Left lung (tissue), 10 donors: ENCODE results near the gene ZCWPW2. TPM values are rescaled to one million over a fixed set of nuclear protein-coding genes. Genes with fewer than 3 reads are reported as not detected.

Source experiments
- ATAC-seq: fragments of 200-7000 bp; cut with Tn5 transposase; one replicate; pipeline ENCODE4 v1.9.1; 2020; ENCODE audit warnings: moderate library complexity
- DNase-seq, 4 donors: peaks; one replicate each; pipeline ENCODE4 v3.0.0-alpha.2; 2013 to 2020
- H3K27ac ChIP-seq, 2 donors: fragments of 200-600 bp; sonication (generic) in 1 of 2; one replicate each; pipeline versions ENCODE4 v1.5.0 to v1.8.0; 2020 to 2021
- H3K27me3 ChIP-seq, 2 donors: fragments of 200-600 bp; sonication (generic) in 1 of 2; one replicate each; pipeline versions ENCODE4 v1.5.0 to v1.8.0; 2020 to 2021
- H3K36me3 ChIP-seq, 2 donors: fragments of 200-600 bp; sonication (generic) in 1 of 2; one replicate each; pipeline versions ENCODE4 v1.5.0 to v1.8.0; 2020 to 2021
- H3K4me1 ChIP-seq, 2 donors: fragments of 200-600 bp; one replicate each; pipeline ENCODE4 v1.8.0; 2021
- H3K4me3 ChIP-seq, 2 donors: fragments of 200-600 bp; sonication (generic) in 1 of 2; one replicate each; pipeline versions ENCODE4 v1.5.0 to v1.8.0; 2020 to 2021; ENCODE audit warnings: mild to moderate bottlenecking in 1 of 2
- H3K9me3 ChIP-seq, 2 donors: fragments of 200-600 bp; sonication (generic) in 1 of 2; one replicate each; pipeline versions ENCODE4 v1.5.0 to v1.8.0; 2020 to 2021
- intact Hi-C, 2 donors: fragments of 100-400 bp; cut with DNase I; formaldehyde crosslinking; loops; one replicate each; pipeline versions ENCODE4 v1.11.2 to v1.14.2; 2022
- polyA plus RNA-seq, 6 donors: library from polyadenylated mRNA; unstranded; fragments of 120-200 nt; gene quantifications; one replicate each; pipeline ENCODE4 v1.2.1, GENCODE V29; 2013; ENCODE audit not compliant: insufficient read length in 6 of 6
- total RNA-seq, 2 donors: library from RNA; stranded (reverse); fragmentation: NEBNext Ultra II Directional; extraction: Animal tissue kit (Norgen Biotek cat#: 25700); gene quantifications; one replicate each; pipeline ENCODE4 v1.2.1, GENCODE V29; 2021
- TF ChIP-seq, protein P1 (sequence below), 2 donors: fragments of 200-600 bp; sonication (generic) in 1 of 2; IDR thresholded peaks; one replicate each; pipeline versions ENCODE4 v1.5.0 to v1.8.0; 2021; ENCODE audit warnings: antibody characterized with exemption in 2 of 2
- donor health status: DM: no; HTN: yes; CAD: no.
- donor health status: DM: no; HTN: no; CAD: no.

ZCWPW2 gene
- total and polyA plus RNA-seq, 8 donors, result 0.84 to 3.4 (median 2.3) TPM

DNA sequence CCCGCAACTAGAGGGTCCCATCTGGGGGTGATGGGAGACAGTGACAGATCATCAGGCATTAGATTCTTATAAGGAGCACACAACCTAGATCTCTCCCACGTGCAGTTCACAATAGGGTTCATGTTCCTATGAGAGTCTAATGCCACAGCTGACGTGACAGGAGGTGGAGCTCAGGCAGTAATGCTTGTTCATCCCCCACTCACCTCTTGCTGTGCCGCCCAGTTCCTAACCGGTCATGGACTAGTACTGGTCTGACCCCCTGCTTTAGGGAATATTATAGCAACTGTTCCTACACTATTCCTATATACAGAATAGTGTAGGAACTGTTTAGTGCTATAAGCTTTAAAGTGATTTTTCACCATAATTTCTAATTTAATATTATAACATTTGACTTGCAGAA is 128.2 kb downstream of the ZCWPW2 start:
- ATAC-seq (no peak), DNase-seq (no peak)
- TF ChIP-seq, protein P1, sequence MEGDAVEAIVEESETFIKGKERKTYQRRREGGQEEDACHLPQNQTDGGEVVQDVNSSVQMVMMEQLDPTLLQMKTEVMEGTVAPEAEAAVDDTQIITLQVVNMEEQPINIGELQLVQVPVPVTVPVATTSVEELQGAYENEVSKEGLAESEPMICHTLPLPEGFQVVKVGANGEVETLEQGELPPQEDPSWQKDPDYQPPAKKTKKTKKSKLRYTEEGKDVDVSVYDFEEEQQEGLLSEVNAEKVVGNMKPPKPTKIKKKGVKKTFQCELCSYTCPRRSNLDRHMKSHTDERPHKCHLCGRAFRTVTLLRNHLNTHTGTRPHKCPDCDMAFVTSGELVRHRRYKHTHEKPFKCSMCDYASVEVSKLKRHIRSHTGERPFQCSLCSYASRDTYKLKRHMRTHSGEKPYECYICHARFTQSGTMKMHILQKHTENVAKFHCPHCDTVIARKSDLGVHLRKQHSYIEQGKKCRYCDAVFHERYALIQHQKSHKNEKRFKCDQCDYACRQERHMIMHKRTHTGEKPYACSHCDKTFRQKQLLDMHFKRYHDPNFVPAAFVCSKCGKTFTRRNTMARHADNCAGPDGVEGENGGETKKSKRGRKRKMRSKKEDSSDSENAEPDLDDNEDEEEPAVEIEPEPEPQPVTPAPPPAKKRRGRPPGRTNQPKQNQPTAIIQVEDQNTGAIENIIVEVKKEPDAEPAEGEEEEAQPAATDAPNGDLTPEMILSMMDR (IDR thresholded peaks at IDR 0.05), result no peak
- H3K4me3 ChIP-seq, result no peak overlapping the region
- H3K4me1 ChIP-seq, result no peaks in the 10 kb centered on the region
- intact Hi-C loops, result no loop called here
- no peak overlapping the region for H3K27ac ChIP-seq
- no peaks in the 10 kb centered on the region for H3K9me3 ChIP-seq
- no peaks in the 10 kb centered on the region for H3K36me3 ChIP-seq
- H3K27me3 ChIP-seq, result no peaks in the 10 kb centered on the region

DNA sequence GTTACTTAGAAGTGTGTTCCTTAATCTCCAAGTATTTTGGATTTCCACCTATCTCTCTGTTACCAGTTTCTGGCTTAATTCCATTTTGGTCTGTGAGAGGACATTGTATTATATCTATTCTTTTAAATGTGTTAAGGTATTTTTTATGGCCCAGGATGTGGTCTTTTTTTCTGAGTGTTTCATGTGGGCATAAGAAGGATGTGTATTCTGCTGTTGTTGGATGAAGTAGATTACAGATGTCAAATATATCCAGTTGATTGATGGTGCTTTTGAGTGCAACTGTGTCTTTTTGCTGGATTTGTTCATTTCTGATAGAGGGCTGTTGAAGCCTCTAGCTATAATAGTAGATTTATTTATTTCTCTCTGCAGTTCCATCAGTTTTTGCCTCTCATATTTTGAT is 136.6 kb downstream of the ZCWPW2 start:
- Histone ChIP-seq H3K36me3 (no peaks in the 10 kb centered on the region), H3K27me3 (no peaks in the 10 kb centered on the region), H3K27ac (no peak overlapping the region), H3K4me1 (no peaks in the 10 kb centered on the region), H3K9me3 (peaks cover 0 to 22% of the 10 kb centered on the region in 2 donors), H3K4me3 (no peak overlapping the region)
- TF ChIP-seq, protein P1 (IDR thresholded peaks at IDR 0.05), result no peak
- ATAC-seq, result no peak
- intact Hi-C loops, result no loop called here
- no peak for DNase-seq

DNA sequence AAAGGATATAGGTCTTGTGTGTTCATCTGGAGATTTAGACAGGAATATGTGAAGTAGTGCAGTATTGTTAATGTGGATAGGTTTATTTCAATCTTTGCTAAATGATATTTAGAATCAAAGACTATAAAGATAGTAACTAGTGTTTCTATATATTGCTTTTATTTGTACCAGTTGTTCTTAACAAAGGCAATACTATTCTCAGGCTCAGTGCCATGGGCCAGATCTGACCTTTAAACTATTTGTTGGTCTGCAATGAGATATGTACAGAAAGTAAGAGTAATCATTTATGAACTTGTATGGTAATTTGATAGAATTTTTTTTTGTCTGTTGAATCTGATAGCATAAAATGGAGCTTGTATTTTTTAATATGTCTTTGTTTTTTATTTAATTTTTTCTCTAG is 146.8 kb downstream of the ZCWPW2 start:
- intact Hi-C loops, result no loop called here
- DNase-seq (no peak), ATAC-seq (no peak)
- H3K4me3 ChIP-seq, result no peak overlapping the region
- no peak overlapping the region for H3K27ac ChIP-seq
- H3K36me3 ChIP-seq, result no peaks in the 10 kb centered on the region
- H3K4me1 ChIP-seq, result no peaks in the 10 kb centered on the region
- H3K27me3 ChIP-seq, result no peaks in the 10 kb centered on the region
- TF ChIP-seq, protein P1 (IDR thresholded peaks at IDR 0.05), result no peak
- no peaks in the 10 kb centered on the region for H3K9me3 ChIP-seq

DNA sequence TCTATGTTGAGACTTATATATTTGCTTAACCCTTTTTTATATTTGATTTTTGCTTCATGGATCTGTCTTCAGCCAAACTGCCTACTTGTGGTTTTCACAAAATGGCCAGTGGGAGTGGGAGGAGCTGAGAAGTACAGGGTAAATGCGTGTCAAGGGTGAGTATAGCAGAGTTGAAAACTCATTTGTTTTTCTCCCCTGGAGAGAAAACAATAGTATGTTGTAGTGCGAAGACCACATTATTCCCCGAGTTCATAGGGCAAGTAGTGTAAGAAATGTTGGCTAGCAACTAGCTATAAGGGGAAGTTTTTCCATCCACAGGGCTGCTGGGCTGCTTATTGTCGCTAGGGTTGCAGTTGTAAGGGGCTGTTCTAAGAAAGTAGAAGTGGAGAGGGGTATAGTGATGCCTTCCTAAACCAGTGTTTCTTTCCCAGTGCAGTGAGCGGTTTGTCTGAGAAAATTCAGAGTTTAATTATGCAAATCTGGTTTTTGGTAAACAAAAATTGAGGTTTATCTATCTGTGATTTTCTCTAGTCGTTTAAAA is 153.9 kb downstream of the ZCWPW2 start:
- no peaks in the 10 kb centered on the region for H3K36me3 ChIP-seq
- no peak for ATAC-seq
- intact Hi-C loops, result no loop called here
- H3K9me3 ChIP-seq, result no peaks in the 10 kb centered on the region
- no peak overlapping the region for H3K27ac ChIP-seq
- H3K27me3 ChIP-seq, result no peaks in the 10 kb centered on the region
- no peak overlapping the region for H3K4me3 ChIP-seq
- TF ChIP-seq, protein P1 (IDR thresholded peaks at IDR 0.05), result no peak
- H3K4me1 ChIP-seq, result no peaks in the 10 kb centered on the region
- no peak for DNase-seq

DNA sequence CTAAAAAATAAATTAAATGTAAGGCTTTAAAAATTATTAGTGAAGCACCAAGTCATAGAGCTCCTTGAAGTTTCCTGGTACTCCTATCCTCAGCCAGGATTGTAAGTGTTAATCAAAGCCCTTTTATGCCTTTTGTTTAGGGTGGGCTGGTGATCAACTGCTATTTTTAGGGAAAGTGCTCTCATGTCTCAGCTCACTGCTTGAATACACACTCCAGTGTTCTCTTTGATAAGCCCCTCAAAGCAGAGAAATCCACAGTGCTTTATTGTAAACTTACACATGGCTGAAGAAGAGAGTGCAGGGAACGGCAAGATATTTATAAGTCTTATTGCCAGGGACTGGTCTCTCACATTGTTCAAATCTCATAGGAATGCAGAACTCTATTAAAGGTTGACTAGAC is 156.5 kb downstream of the ZCWPW2 start:
- H3K27ac ChIP-seq, result no peak overlapping the region
- H3K4me3 ChIP-seq, result no peak overlapping the region
- no peaks in the 10 kb centered on the region for H3K9me3 ChIP-seq
- H3K36me3 ChIP-seq, result no peaks in the 10 kb centered on the region
- H3K4me1 ChIP-seq, result no peaks in the 10 kb centered on the region
- no peak for ATAC-seq
- H3K27me3 ChIP-seq, result no peaks in the 10 kb centered on the region
- intact Hi-C loops, result no loop called here
- no peak for DNase-seq
- TF ChIP-seq, protein P1 (IDR thresholded peaks at IDR 0.05), result no peak
